ENCODE data around the gene KRTAP5-8. TPM values are rescaled to one million over a fixed set of nuclear protein-coding genes. Genes with fewer than 3 reads are reported as not detected.

The KRTAP5-8 gene
- total RNA-seq, 1 experiment from 2014 or later, result not detected

DNA sequence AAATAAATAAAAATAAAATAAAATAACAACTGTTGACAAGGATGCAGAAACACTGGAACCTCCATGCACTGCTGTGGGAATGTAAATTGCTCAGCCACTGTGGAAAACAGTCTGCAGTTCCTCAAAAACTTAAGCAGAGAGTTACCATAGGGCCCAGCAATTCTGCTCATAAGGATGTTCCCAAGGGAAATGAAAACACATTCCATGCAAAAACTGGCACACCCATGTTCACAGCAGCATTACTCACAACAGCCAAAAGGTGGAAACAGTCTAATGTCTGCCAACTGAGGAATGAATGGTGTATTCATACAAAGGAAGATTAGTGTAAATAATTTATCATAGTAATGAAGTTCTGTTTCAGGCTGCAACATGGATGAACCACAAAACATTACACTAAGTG, 24.3 kb downstream of the KRTAP5-8 start:
- ChIA-PET POLR2A (no interaction called here), CTCF (interaction anchor here (1.9 kb wide), 1 partner anchor 109 kb away, joined by 19 read pairs; the partner anchor contains the start of gene NADSYN1)
- peaks cover 20% of the 10 kb centered on the region for H3K27me3 Mint-ChIP-seq (ENCODE audit: insufficient read depth, unreplicated experiment)
- Histone ChIP-seq H3K9me3 (peaks cover 6% of the 10 kb centered on the region), H3K36me3 (ENCODE audit: control insufficient read depth, insufficient read depth, low read length) (no peaks in the 10 kb centered on the region), H3K4me3 (ENCODE audit: low read depth, low read length) (no peak overlapping the region), H3K4me1 (no peaks in the 10 kb centered on the region), H3K27me3 (replicated peaks; ENCODE audit: control insufficient read depth, insufficient read depth, low read length) (no peaks in the 10 kb centered on the region)
- H3K4me1 Mint-ChIP-seq (ENCODE audit: low read depth, unreplicated experiment), result peaks cover 7% of the 10 kb centered on the region
- DNase-seq, result no peak
- BruUV-seq (replicated peaks), result no TSS peak
- H3K27ac Mint-ChIP-seq (ENCODE audit: unreplicated experiment), result no peak overlapping the region
- H3K36me3 Mint-ChIP-seq (ENCODE audit: insufficient read depth, unreplicated experiment), result no peaks in the 10 kb centered on the region
- intact Hi-C loops (cut with micrococcal nuclease; ENCODE audit: unreplicated experiment), result loop anchor here (2.0 kb wide), 2 partner anchors 73 to 109 kb away; partner anchors contain the start of gene NADSYN1
- peaks cover 19% of the 10 kb centered on the region for H3K9me3 Mint-ChIP-seq (ENCODE audit: unreplicated experiment)
- H3K4me3 Mint-ChIP-seq (ENCODE audit: unreplicated experiment), result no peak overlapping the region
- TF ChIP-seq, protein P1, sequence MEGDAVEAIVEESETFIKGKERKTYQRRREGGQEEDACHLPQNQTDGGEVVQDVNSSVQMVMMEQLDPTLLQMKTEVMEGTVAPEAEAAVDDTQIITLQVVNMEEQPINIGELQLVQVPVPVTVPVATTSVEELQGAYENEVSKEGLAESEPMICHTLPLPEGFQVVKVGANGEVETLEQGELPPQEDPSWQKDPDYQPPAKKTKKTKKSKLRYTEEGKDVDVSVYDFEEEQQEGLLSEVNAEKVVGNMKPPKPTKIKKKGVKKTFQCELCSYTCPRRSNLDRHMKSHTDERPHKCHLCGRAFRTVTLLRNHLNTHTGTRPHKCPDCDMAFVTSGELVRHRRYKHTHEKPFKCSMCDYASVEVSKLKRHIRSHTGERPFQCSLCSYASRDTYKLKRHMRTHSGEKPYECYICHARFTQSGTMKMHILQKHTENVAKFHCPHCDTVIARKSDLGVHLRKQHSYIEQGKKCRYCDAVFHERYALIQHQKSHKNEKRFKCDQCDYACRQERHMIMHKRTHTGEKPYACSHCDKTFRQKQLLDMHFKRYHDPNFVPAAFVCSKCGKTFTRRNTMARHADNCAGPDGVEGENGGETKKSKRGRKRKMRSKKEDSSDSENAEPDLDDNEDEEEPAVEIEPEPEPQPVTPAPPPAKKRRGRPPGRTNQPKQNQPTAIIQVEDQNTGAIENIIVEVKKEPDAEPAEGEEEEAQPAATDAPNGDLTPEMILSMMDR (IDR thresholded peaks at IDR 0.05; ENCODE audit: insufficient read depth in 1 of 2, low read depth in 1 of 2, low read length in 1 of 2, severe bottlenecking in 1 of 2, unreplicated experiment in 1 of 2), result no peak

DNA sequence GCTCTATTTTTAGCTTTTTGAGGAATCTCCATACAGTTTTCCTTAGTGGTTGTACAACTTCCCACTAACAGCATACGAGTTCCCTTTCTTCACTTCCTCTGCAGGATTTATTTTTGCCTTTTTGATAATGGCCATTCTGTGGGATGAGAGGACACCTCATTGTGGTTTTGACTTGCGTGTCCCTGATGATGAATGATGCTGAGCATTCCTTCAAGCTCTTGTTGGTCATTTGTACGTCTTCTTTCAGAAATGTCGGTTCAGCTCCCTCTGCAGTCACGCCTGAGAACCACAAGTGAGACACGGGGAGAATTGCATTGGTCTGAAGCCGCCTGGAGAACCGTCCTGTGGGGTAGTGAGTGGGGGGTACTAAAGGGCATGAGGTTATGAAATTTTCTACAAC, 25.6 kb downstream of the KRTAP5-8 start:
- CTCF ChIA-PET, result interaction anchor here (0.6 to 1.9 kb wide), 19 partner anchors 9 to 477 kb away, joined by 3 to 24 read pairs (median 4); partner anchors contain the start of genes DHCR7 and NADSYN1
- Mint-ChIP-seq H3K9me3 (ENCODE audit: unreplicated experiment) (peaks cover 19% of the 10 kb centered on the region), H3K36me3 (ENCODE audit: insufficient read depth, unreplicated experiment) (no peaks in the 10 kb centered on the region), H3K4me3 (ENCODE audit: unreplicated experiment) (no peak overlapping the region), H3K27ac (ENCODE audit: unreplicated experiment) (no peak overlapping the region), H3K27me3 (ENCODE audit: insufficient read depth, unreplicated experiment) (peaks cover 20% of the 10 kb centered on the region), H3K4me1 (ENCODE audit: low read depth, unreplicated experiment) (peaks cover 7% of the 10 kb centered on the region)
- POLR2A ChIA-PET, result interaction anchor here (1.0 kb wide), 1 partner anchor 115 kb away, joined by 4 read pairs; the partner anchor contains the start of gene DHCR7
- no peaks in the 10 kb centered on the region for H3K36me3 ChIP-seq (ENCODE audit: control insufficient read depth, insufficient read depth, low read length)
- H3K27me3 ChIP-seq (replicated peaks; ENCODE audit: control insufficient read depth, insufficient read depth, low read length), result no peaks in the 10 kb centered on the region
- TF ChIP-seq, protein P1 (IDR thresholded peaks at IDR 0.05; ENCODE audit: insufficient read depth in 1 of 2, low read depth in 1 of 2, low read length in 1 of 2, severe bottlenecking in 1 of 2, unreplicated experiment in 1 of 2), result peak; percentile 81
- H3K9me3 ChIP-seq, result no peaks in the 10 kb centered on the region
- intact Hi-C loops (cut with micrococcal nuclease; ENCODE audit: unreplicated experiment), result loop anchor here (2.0 kb wide), 2 partner anchors 75 to 111 kb away; partner anchors contain the start of gene NADSYN1
- no peaks in the 10 kb centered on the region for H3K4me1 ChIP-seq
- no peak overlapping the region for H3K4me3 ChIP-seq (ENCODE audit: low read depth, low read length)
- no TSS peak for BruUV-seq (replicated peaks)
- DNase-seq, result peak; percentile 74 to 76

DNA sequence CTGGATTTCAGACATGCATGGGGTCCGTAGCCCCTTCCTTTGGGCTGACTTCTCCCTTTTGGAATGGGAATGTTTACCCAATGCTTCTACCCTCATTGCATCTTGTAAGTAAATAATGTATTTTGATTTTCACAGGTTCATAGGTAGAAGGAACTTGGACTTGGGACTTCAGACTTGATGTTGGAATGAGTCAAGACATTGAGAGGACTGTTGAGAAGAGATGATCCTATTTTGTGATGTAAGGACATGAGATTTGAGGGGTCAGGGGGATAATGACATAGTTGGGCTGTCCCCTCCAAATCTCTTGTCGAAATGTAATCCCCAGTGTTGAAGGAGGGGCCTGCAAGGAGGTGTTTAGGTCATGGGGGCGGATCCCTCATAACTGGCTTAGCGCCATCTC, 26.6 kb downstream of the KRTAP5-8 start:
- Histone ChIP-seq H3K9me3 (no peaks in the 10 kb centered on the region), H3K4me1 (no peaks in the 10 kb centered on the region), H3K36me3 (ENCODE audit: control insufficient read depth, insufficient read depth, low read length) (no peaks in the 10 kb centered on the region), H3K4me3 (ENCODE audit: low read depth, low read length) (no peak overlapping the region), H3K27me3 (replicated peaks; ENCODE audit: control insufficient read depth, insufficient read depth, low read length) (no peaks in the 10 kb centered on the region)
- Mint-ChIP-seq H3K4me1 (ENCODE audit: low read depth, unreplicated experiment) (peaks cover 7% of the 10 kb centered on the region), H3K27me3 (ENCODE audit: insufficient read depth, unreplicated experiment) (peaks cover 20% of the 10 kb centered on the region), H3K9me3 (ENCODE audit: unreplicated experiment) (peaks cover 19% of the 10 kb centered on the region), H3K36me3 (ENCODE audit: insufficient read depth, unreplicated experiment) (no peaks in the 10 kb centered on the region), H3K4me3 (ENCODE audit: unreplicated experiment) (no peak overlapping the region), H3K27ac (ENCODE audit: unreplicated experiment) (no peak overlapping the region)
- DNase-seq, result no peak
- ChIA-PET POLR2A (interaction anchor here (0.6 kb wide), 1 partner anchor 112 kb away, joined by 3 read pairs; the partner anchor contains the start of gene NADSYN1), CTCF (interaction anchor here (1.7 kb wide), 1 partner anchor 117 kb away, joined by 24 read pairs; the partner anchor contains the start of gene DHCR7)
- TF ChIP-seq, protein P1 (IDR thresholded peaks at IDR 0.05; ENCODE audit: insufficient read depth in 1 of 2, low read depth in 1 of 2, low read length in 1 of 2, severe bottlenecking in 1 of 2, unreplicated experiment in 1 of 2), result no peak
- intact Hi-C loops (cut with micrococcal nuclease; ENCODE audit: unreplicated experiment), result no loop called here
- BruUV-seq (replicated peaks), result no TSS peak
